GM21737 (cell line): ENCODE measurements around the gene LRRC15.

ENCODE experiments used
- ATAC-seq: cut with Tn5 transposase; IDR thresholded peaks from one replicate; pipeline ENCODE4 v1.9.1; 2021; ENCODE audit warnings: mild to moderate bottlenecking, moderate library complexity; ENCODE audit not compliant: unreplicated experiment

LRRC15 gene

GRCh38 chr3:194386066-194386465 lies 16.5 kb upstream of the LRRC15 start:
- ATAC-seq = no peak

DNA sequence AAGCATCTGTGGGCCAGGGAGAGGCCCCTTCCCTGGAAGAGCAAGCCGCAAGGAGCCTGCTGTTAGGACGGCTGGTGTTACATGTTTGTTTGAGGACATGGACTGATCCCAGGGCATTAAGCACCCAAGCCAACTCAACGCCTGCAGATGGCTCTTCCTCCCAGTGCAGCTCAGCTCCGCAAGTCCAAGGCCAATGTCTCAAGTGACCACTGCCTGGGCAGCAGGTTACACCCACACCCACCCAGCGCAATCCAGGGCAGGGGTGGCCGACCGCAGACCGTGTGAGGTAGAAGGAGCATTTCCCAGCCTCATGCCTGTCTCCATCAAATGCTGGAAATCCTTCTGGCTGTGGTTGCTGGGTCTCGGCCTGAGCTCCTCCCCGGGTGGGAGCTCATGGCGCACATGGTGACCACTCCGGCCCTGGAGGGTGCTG lies 15.0 kb upstream of the LRRC15 start:
- no peak for ATAC-seq

GRCh38 chr3:194384156-194384555 lies 14.6 kb upstream of the LRRC15 start:
- ATAC-seq = no peak

GRCh38 chr3:194383276-194383940 lies 13.9 kb upstream of the LRRC15 start:
- ATAC-seq = no peak

DNA sequence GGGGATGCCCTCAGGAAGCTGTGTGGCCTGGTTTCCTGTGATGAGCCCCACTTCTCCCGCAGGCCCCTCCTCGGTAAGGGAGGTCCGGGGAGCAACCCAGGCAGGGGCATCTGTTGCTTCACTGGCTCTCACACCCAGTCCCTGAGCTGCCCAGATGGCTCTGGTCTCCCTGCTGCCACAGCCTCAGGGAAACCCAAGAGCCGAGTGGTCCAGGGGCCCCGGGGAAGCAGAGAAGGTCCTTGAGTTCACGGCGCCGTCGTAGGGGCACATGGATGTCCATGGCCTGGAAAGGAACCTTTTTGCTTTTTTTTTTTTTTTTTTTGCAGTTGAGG lies 13.3 kb upstream of the LRRC15 start:
- no peak for ATAC-seq

GRCh38 chr3:194382196-194382891 lies 12.8 kb upstream of the LRRC15 start:
- ATAC-seq = no peak

DNA sequence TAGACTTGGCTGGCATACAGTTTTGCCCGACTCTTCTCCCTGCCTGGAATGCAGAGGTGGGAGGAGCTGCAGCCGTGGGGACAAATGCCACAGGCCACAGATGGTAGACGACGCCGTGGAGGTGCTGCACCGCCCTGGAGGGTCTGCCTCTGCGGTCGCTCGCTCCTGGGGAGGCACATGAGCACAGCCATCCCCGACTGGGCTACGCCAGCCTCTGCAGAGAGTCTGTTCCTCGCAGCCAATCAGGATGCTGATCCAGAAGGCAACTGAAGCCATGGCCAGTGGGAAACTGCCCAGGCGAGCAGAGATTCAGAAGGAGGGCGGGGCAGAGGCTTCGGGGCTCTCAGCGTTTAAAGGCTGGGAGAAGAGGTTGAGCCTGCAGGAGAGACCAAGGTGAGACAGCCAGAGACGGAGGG lies 11.9 kb upstream of the LRRC15 start:
- ATAC-seq = no peak

DNA sequence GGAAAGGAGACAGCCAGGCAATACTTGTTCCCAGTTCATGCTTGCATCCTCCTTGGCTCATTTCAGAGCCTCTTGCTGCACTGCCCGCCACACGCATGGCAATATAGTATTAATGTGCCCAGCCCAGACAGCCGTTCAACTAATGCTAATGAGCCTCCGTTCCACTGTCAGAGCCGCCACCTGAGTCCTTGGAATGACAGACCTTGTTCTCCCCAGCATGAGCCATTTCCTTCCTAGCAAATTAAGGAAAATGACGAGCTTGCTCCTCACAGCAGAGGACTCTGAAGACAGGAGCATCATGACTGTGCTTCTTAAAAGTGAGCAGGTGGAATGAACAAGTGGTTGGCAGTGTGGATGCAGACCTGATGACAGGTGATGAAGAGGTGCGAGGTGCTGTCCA lies 10.8 kb upstream of the LRRC15 start:
- no peak for ATAC-seq

DNA sequence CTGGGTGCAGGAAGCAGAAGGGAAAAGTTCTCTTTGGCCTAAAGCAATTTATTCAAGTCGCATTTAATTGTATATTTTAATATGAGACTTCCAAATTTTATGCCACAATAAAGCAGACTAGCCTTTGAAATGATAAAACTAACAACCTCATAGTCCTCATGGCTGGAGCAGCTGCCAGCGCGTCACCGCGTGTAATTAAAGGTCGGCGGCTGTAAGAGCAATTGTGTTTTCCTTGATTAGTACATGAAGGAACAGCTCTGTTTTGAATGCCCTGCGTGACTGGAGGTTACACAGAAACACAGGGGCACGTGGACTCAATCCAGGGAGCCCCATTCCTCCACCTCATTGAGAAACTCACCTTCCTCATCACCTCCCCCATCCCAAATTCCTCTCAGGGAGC lies 10.1 kb upstream of the LRRC15 start:
- ATAC-seq = no peak

- no peak for ATAC-seq
Observed at GRCh38 chr3:194379231-194379630, 9.7 kb upstream of the LRRC15 start.

DNA sequence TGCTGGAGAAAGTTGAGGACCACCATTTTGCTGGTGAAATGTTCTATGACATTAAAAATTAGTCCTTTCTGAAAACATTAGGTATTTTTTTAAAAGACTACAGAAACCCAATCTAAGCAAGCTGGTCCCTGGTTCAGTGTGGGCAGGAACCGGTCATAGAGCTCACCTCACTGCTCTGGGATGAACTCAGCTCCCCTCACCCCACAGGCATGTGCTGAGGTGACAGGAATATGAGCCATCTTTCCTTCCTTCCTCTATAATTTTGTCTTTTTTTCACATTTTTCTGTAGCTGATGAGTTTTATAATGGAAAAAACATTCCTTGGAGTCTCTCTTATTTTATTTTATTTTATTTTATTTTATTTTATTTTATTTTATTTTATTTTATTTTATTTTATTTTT lies 8.2 kb upstream of the LRRC15 start:
- no peak for ATAC-seq

GRCh38 chr3:194376241-194376560 lies 6.7 kb upstream of the LRRC15 start:
- ATAC-seq = no peak

DNA sequence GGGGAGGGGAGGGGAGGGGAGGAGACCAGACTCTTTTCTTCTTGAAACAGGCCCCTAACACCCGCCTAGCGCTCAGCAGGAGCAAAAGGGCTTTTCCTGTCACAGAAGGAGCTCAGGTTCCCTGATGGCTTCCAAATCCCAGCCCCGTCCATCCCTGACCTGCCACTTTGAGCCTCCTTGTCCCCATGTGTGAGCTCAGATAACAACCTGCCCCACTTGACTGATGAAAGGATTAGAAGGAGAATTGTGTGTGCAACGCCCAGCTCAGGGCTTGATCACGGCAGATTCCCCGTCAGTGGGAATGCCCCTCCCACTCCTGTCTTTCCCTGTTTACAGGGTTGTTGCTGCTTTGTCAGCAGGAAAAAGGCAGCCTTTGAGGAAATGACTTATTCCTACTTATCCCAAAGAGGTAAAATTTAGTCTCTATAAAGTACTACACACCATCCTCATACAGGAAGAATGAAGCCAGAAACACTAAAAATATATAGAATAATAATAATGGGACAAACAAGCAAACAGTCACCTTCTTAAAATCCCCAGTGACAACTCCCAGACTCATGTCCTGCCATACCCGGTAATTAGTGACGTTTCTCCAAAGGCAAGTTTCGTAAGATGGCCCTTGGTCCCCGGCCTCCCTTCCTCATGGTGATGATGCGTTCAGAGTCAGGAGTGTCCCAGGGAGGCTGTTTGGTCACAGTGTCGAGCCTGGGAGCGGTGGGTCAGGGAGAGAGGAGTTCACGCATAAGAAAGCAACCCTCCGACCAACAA lies 6.1 kb upstream of the LRRC15 start:
- ATAC-seq = no peak

DNA sequence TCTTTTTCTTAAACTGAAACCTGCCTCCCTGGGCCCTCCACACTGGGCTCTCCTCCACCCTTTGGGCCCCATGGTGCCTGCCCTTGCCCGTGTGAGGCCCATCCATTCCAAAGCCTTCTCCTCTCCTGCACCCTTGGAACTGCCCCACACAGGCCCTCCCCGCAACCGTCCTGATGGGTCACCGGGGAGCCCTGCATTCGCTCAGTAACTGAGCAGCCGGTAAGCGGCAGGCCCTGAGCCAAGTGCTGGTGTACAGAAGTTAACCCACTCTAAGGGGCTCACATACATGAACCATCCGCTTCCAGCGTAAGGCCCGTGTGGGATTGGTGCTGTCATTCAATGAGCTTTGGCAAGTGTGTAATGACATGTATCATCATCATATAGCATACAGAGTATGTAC lies 5.4 kb upstream of the LRRC15 start:
- no peak for ATAC-seq

DNA sequence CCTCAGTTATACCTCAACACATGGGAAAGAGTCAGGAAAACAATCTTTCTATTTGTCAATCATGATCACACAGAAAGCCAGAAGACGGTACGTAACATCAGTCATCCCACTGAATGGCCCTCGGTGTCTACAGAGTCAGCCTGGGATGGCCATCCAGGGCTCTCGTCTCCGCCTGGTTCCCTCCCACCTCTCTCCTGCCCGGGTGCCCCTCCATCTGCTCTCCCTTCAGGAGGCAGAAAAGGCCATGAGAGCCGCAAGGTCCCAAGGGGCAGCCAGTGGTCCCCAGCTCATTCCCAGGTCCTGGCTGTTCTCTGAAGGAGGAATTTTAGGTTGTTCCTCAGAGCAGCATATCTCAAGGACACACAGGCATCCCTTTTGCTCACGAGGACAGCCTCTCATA lies 4.4 kb upstream of the LRRC15 start:
- ATAC-seq = no peak

DNA sequence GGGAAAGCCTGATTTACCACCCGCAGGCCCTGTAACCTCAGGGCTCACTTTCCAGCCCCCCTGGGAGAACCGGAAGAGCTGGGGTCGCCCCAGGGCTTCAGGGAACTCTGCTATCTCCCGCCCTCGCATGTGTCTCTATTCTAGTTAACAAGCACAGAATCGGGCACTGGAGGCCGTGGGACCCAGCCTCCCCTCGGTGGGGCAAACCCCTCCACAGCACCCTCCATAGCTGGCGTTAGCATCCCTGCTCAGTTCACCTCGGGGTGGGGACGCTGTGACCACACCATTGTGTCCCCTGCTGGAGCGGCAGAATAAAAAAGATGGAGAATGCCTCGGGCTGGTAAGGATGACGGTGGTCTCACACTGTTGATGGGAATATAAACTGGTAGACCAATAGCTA lies 3.5 kb upstream of the LRRC15 start:
- ATAC-seq = no peak

GRCh38 chr3:194370753-194371152 lies 1.2 kb upstream of the LRRC15 start:
- no peak for ATAC-seq

DNA sequence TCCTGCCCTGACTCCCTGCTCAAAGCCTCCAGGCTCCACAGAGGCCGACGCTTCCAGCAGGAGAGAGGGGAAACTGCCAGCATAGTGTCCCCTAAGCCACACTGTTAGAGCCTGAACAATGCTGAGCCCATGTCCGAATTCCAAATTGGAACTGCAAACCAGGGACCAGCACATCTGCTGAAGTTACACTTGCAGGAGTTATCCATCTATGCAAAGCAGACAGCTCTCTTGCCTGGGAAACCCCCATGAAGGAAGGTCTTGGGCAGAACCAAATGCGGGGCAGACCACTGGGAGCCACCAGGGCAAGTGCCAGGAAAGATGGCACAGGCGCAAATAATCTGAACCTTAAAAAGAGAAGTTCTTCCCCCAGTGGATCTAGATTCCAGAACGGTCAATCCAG lies 625 bp downstream of the LRRC15 start:
- ATAC-seq = no peak

- ATAC-seq = no peak
Observed at GRCh38 chr3:194367992-194368841, 1.3 kb downstream of the LRRC15 start.

DNA sequence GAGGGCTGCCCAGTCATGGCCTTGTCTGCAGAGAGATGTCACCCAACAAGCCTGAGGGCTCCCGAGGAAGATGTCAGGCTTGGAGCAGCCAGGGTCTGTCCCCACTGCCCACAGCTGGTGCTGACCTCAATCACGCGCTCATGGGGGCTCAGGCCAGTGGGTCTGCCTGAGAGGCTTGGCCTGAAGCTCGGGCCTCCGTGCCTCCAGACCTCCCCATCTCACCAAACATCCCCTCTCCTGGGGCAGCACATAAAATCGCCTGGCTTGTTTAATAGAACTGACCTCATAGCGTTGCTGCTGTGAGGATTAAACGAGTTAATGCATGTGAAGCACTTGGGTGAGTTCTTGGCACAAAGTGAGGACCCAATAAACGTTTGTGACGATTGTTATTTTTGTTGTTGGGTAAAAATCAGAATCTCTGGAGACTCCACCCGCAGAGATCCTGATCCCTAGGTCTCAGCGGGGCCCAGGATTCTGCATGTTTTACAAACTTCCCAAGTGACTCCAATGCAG lies 3.5 kb downstream of the LRRC15 start:
- ATAC-seq = no peak

- no peak for ATAC-seq
Observed at GRCh38 chr3:194365526-194365925, 4.0 kb downstream of the LRRC15 start.
